Osteoblast (primary cell): ENCODE measurements around the gene AKAP6. TPM values are rescaled to one million over a fixed set of nuclear protein-coding genes. Genes with fewer than 3 reads are reported as not detected.

Source experiments
- DNase-seq: peaks from one replicate; pipeline ENCODE4 v3.0.0; 2011; ENCODE audit warnings: low spot score, mixed read lengths; ENCODE audit not compliant: insufficient read length; ENCODE audit errors: missing footprints
- H2AFZ ChIP-seq: 2 replicates; pipeline ENCODE4 v1.6.0; 2011; ENCODE audit warnings: mild to moderate bottlenecking, low read length
- H3K27ac ChIP-seq: 2 replicates; pipeline ENCODE4 v1.5.1; 2011; ENCODE audit warnings: mild to moderate bottlenecking, low read depth, low read length, moderate library complexity
- H3K27me3 ChIP-seq: 2 replicates; pipeline ENCODE4 v1.6.0; 2012; ENCODE audit warnings: mild to moderate bottlenecking, control low read depth, inconsistent platforms, low read length, moderate library complexity; ENCODE audit not compliant: insufficient read depth
- H3K36me3 ChIP-seq: 2 replicates; pipeline ENCODE4 v1.5.1; 2011; ENCODE audit warnings: mild to moderate bottlenecking, low read length, control low read depth, moderate library complexity; ENCODE audit not compliant: insufficient read depth
- H3K4me1 ChIP-seq: 2 replicates; pipeline ENCODE4 v1.5.1; 2011; ENCODE audit warnings: mild to moderate bottlenecking, low read length, control low read depth, moderate library complexity; ENCODE audit not compliant: insufficient read depth
- H3K4me2 ChIP-seq: 2 replicates; pipeline ENCODE4 v1.6.0; 2011; ENCODE audit warnings: mild to moderate bottlenecking, low read length; ENCODE audit not compliant: insufficient read depth
- H3K4me3 ChIP-seq: fragments of 200-600 bp; sonication (generic); 3 replicates; pipeline ENCODE4 v1.5.1; 2012; ENCODE audit warnings: mild to moderate bottlenecking, low read length, inconsistent platforms; ENCODE audit not compliant: insufficient read depth
- H3K79me2 ChIP-seq: 2 replicates; pipeline ENCODE4 v1.6.0; 2012; ENCODE audit warnings: mild to moderate bottlenecking, low read length, control low read depth, inconsistent platforms; ENCODE audit not compliant: insufficient read depth
- H3K9me3 ChIP-seq: 2 replicates; pipeline ENCODE4 v1.5.1; 2011; ENCODE audit warnings: low read depth, low read length, control low read depth
- H4K20me1 ChIP-seq: 2 replicates; pipeline ENCODE4 v1.6.0; 2012; ENCODE audit warnings: mild to moderate bottlenecking, low read length, control low read depth; ENCODE audit not compliant: insufficient read depth
- total RNA-seq: library from RNA; depleted of rRNA; stranded (reverse); fragments of >200 nt; gene quantifications from 2 replicates; pipeline ENCODE4 v1.2.3, GENCODE V29; 2012
- TF ChIP-seq, protein P1 (sequence below): IDR thresholded peaks from 2 replicates; pipeline ENCODE4 v1.5.1; 2011; ENCODE audit warnings: mild to moderate bottlenecking, low read depth, low read length, moderate library complexity; ENCODE audit errors: extremely low read depth

The AKAP6 gene
- total RNA-seq, 1 donor = 2.2 TPM

DNA sequence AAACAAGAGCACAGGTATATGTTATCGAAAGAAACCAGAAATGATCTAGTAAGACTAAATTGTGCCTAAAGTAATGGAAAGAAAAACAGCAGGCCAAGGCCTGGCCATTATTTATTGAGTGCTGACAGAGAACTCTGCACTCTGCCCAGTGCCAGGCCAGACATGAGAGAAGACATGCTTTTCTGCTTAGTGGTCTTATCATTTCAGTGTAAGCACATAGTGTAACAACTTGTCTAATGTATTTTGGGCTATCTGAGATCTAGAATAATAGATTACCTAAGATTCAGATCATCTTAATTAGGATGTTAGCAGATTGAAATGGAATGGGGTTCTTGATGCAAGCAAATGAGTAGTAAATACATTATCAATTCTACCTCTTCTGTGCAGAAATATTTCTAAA is 278.3 kb downstream of the AKAP6 start:
- Histone ChIP-seq H3K79me2 (no peaks in the 10 kb centered on the region), H3K27me3 (no peaks in the 10 kb centered on the region), H2AFZ (no peak overlapping the region), H3K4me1 (peaks cover 29% of the 10 kb centered on the region), H3K9me3 (no peaks in the 10 kb centered on the region), H3K27ac (no peak overlapping the region), H4K20me1 (no peaks in the 10 kb centered on the region), H3K4me2 (no peak overlapping the region), H3K36me3 (no peaks in the 10 kb centered on the region), H3K4me3 (no peak overlapping the region)
- DNase-seq = no peak
- TF ChIP-seq, protein P1, sequence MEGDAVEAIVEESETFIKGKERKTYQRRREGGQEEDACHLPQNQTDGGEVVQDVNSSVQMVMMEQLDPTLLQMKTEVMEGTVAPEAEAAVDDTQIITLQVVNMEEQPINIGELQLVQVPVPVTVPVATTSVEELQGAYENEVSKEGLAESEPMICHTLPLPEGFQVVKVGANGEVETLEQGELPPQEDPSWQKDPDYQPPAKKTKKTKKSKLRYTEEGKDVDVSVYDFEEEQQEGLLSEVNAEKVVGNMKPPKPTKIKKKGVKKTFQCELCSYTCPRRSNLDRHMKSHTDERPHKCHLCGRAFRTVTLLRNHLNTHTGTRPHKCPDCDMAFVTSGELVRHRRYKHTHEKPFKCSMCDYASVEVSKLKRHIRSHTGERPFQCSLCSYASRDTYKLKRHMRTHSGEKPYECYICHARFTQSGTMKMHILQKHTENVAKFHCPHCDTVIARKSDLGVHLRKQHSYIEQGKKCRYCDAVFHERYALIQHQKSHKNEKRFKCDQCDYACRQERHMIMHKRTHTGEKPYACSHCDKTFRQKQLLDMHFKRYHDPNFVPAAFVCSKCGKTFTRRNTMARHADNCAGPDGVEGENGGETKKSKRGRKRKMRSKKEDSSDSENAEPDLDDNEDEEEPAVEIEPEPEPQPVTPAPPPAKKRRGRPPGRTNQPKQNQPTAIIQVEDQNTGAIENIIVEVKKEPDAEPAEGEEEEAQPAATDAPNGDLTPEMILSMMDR = no peak

DNA sequence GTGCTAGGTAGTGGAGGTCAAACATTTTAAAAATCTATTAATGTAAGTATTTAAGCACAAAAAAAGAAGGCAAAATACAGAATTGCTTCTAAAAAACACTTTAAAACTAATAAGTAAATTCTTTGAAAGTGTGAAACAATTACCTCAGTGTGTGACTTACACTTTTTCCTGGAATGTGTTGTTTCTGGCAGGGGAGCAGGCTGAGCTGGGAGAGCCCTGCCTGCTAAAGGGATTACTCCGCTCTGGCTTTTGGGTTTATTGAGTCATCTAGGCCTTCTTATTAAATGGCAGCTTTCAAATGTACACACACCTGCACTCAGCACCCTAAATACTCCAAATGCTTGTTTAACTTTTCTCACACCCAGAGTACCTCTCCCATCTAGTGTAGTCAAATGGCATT is 279.8 kb downstream of the AKAP6 start:
- no peaks in the 10 kb centered on the region for H3K36me3 ChIP-seq
- H3K79me2 ChIP-seq = no peaks in the 10 kb centered on the region
- H3K27ac ChIP-seq = peak overlapping the region; percentile 26
- no peaks in the 10 kb centered on the region for H3K27me3 ChIP-seq
- DNase-seq = peak; percentile 65
- H3K4me2 ChIP-seq = no peak overlapping the region
- no peak overlapping the region for H3K4me3 ChIP-seq
- no peaks in the 10 kb centered on the region for H3K9me3 ChIP-seq
- TF ChIP-seq, protein P1 = no peak
- H2AFZ ChIP-seq = no peak overlapping the region
- no peaks in the 10 kb centered on the region for H4K20me1 ChIP-seq
- H3K4me1 ChIP-seq = peaks cover 31% of the 10 kb centered on the region

DNA sequence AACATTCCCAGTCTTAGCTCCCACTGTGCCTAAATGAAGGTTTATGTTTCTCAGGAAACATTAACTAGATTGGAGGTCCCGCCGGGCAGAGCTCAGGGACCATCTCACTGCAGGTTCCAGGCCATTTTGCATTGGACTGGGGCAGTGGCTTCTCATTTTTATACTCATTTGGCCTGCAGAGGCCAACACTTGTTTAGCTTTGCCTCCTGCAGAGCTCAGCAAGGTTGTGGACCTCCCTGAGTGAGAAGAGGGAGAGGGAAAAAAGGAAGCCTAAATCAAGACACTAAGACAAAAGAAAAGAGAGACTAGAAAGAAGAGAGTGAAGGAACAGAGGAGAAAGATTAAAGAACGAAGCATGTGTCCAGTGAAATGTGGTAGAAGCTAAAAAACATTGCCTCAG is 280.3 kb downstream of the AKAP6 start:
- no peaks in the 10 kb centered on the region for H3K9me3 ChIP-seq
- no peak overlapping the region for H3K4me2 ChIP-seq
- H3K79me2 ChIP-seq = no peaks in the 10 kb centered on the region
- no peak for DNase-seq
- H3K27ac ChIP-seq = no peak overlapping the region
- H3K4me1 ChIP-seq = peaks cover 31% of the 10 kb centered on the region
- no peaks in the 10 kb centered on the region for H3K27me3 ChIP-seq
- no peaks in the 10 kb centered on the region for H3K36me3 ChIP-seq
- H4K20me1 ChIP-seq = no peaks in the 10 kb centered on the region
- H3K4me3 ChIP-seq = no peak overlapping the region
- no peak overlapping the region for H2AFZ ChIP-seq
- TF ChIP-seq, protein P1 = no peak

DNA sequence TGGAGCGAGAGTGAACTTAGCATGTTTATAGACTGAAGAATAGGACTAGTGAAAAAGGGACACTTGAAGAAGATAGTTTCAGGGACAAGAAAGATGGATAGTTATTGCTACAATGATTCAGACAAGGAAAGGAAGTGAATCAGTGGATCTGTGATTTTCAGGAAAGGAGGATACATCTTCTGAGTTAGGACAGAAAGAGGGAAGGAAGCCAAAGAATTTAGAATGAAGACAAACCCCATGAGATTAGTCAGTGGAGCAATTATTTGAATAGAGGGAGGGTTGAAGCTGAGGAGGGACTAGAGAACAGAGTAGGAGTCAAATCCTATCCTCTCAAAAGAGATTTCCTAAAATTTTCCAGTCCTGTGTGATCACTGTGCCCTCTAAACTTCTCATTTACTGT is 282.7 kb downstream of the AKAP6 start:
- Histone ChIP-seq H2AFZ (no peak overlapping the region), H3K4me2 (peak overlapping the region; percentile 30), H3K9me3 (no peaks in the 10 kb centered on the region), H3K79me2 (no peaks in the 10 kb centered on the region), H3K4me3 (no peak overlapping the region), H3K4me1 (peaks cover 31% of the 10 kb centered on the region), H4K20me1 (no peaks in the 10 kb centered on the region), H3K36me3 (no peaks in the 10 kb centered on the region), H3K27me3 (no peaks in the 10 kb centered on the region), H3K27ac (no peak overlapping the region)
- TF ChIP-seq, protein P1 = no peak
- DNase-seq = no peak
